Astrocyte (in vitro differentiated cells and primary cell): ENCODE results near the gene DCUN1D3. TPM values are rescaled to one million over a fixed set of nuclear protein-coding genes. Genes with fewer than 3 reads are reported as not detected.
A peak's percentile ranks its signal among the peaks of the same experiment; 100 is the strongest.
"Not testable (repeated sequence)": the region's sequence is repeated elsewhere in the genome, so short reads cannot be mapped to it uniquely, and the experiment has no call there.

Experiments used
- DNase-seq: peaks from one replicate; pipeline ENCODE4 v3.0.0-alpha.2; 2010; ENCODE audit warnings: low read depth
- FAIRE-seq: peaks from 2 replicates; lab custom pipeline; 2011; peaks lifted over from hg19 to GRCh38; lab: Jason Lieb, UNC
- H2AFZ ChIP-seq: 2 replicates; pipeline ENCODE4 v1.6.0; 2012; ENCODE audit warnings: low read depth, low read length, inconsistent platforms
- H3K27ac ChIP-seq: 2 replicates; pipeline ENCODE4 v1.5.1; 2011; ENCODE audit warnings: low read depth, low read length, inconsistent platforms
- H3K27me3 ChIP-seq: 2 replicates; pipeline ENCODE4 v1.6.0; 2011; ENCODE audit warnings: low read length, inconsistent platforms; ENCODE audit not compliant: insufficient read depth
- H3K36me3 ChIP-seq: 2 replicates; pipeline ENCODE4 v1.5.1; 2011; ENCODE audit warnings: low read length, inconsistent platforms; ENCODE audit not compliant: insufficient read depth
- H3K4me1 ChIP-seq: 2 replicates; pipeline ENCODE4 v1.5.1; 2011; ENCODE audit warnings: low read length, inconsistent platforms; ENCODE audit not compliant: insufficient read depth
- H3K4me2 ChIP-seq: 2 replicates; pipeline ENCODE4 v1.6.0; 2012; ENCODE audit warnings: low read length, inconsistent platforms
- H3K4me3 ChIP-seq: 2 replicates; pipeline ENCODE4 v1.5.1; 2011; ENCODE audit warnings: low read depth, mild to moderate bottlenecking, low read length, inconsistent platforms; ENCODE audit not compliant: insufficient read depth
- H3K79me2 ChIP-seq: 2 replicates; pipeline ENCODE4 v1.6.0; 2012; ENCODE audit warnings: mild to moderate bottlenecking, low read length, inconsistent platforms; ENCODE audit not compliant: insufficient read depth
- H3K9ac ChIP-seq: 2 replicates; pipeline ENCODE4 v1.6.0; 2012; ENCODE audit warnings: mild to moderate bottlenecking, low read length, inconsistent platforms
- H3K9me3 ChIP-seq: 2 replicates; pipeline ENCODE4 v1.5.1; 2012; ENCODE audit warnings: low read depth, mild to moderate bottlenecking, low read length, inconsistent platforms; ENCODE audit not compliant: insufficient read depth
- H4K20me1 ChIP-seq: 2 replicates; pipeline ENCODE4 v1.6.0; 2012; ENCODE audit warnings: low read length, inconsistent platforms; ENCODE audit not compliant: insufficient read depth
- H3K27ac Mint-ChIP-seq: one replicate; pipeline ENCODE4 v1.8.0; 2021; ENCODE audit warnings: mild to moderate bottlenecking, mixed read lengths; ENCODE audit not compliant: unreplicated experiment
- H3K27me3 Mint-ChIP-seq: one replicate; pipeline ENCODE4 v1.8.0; 2021; ENCODE audit warnings: low read depth, mixed read lengths; ENCODE audit not compliant: unreplicated experiment
- H3K36me3 Mint-ChIP-seq: one replicate; pipeline ENCODE4 v1.8.0; 2021; ENCODE audit warnings: low read depth, mixed read lengths; ENCODE audit not compliant: unreplicated experiment
- H3K4me1 Mint-ChIP-seq: one replicate; pipeline ENCODE4 v1.8.0; 2021; ENCODE audit warnings: low read depth, mixed read lengths; ENCODE audit not compliant: unreplicated experiment
- H3K4me3 Mint-ChIP-seq: one replicate; pipeline ENCODE4 v1.8.0; 2021; ENCODE audit warnings: mild to moderate bottlenecking, moderate library complexity, mixed read lengths; ENCODE audit not compliant: unreplicated experiment
- H3K9me3 Mint-ChIP-seq: one replicate; pipeline ENCODE4 v1.8.0; 2021; ENCODE audit warnings: mild to moderate bottlenecking, mixed read lengths; ENCODE audit not compliant: unreplicated experiment
- EZH2 ChIP-seq: IDR thresholded peaks from 2 replicates; pipeline ENCODE4 v1.6.1; 2012; ENCODE audit warnings: mild to moderate bottlenecking, low read length, inconsistent platforms; ENCODE audit not compliant: insufficient read depth
- total RNA-seq: library from RNA; stranded (reverse); gene quantifications from 2 replicates; pipeline ENCODE4 v1.2.1, GENCODE V29; 2021
- TF ChIP-seq, protein P1 (sequence below): IDR thresholded peaks from 2 replicates; pipeline ENCODE4 v1.5.1; 2011; ENCODE audit warnings: low read depth, mild to moderate bottlenecking, inconsistent platforms, low read length, moderate library complexity; ENCODE audit not compliant: insufficient read depth

The DCUN1D3 gene
- total RNA-seq, 1 donor from 2014 or later: 34.0 TPM

DNA sequence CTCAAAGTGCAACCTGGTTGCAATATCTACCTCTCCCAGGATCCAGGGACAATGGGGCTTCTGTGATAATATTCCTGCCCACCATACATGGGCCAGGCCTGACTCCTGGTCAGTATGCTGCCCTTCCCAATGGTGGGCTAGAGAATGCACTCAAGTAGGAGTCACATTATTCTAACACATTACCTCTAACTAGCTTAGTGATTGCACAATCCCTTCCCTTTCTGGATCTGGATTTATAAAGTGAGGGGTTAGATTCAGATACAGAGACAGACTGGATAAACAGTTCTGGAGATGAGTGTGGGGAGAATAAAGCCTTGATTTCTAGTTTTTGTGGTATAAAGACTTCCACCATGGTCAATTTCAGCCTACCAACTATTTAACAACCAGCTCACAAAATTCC is 33.4 kb upstream of the DCUN1D3 start:
- Histone ChIP-seq H2AFZ (no peak overlapping the region), H4K20me1 (no peaks in the 10 kb centered on the region), H3K4me1 (no peaks in the 10 kb centered on the region), H3K79me2 (no peaks in the 10 kb centered on the region), H3K9ac (no peak overlapping the region), H3K4me3 (no peak overlapping the region), H3K9me3 (no peaks in the 10 kb centered on the region), H3K27me3 (peaks cover 3% of the 10 kb centered on the region), H3K27ac (no peak overlapping the region), H3K4me2 (no peak overlapping the region), H3K36me3 (no peaks in the 10 kb centered on the region)
- Mint-ChIP-seq H3K4me1 (peaks cover 11% of the 10 kb centered on the region), H3K9me3 (no peaks in the 10 kb centered on the region), H3K27me3 (no peaks in the 10 kb centered on the region), H3K36me3 (no peaks in the 10 kb centered on the region), H3K27ac (no peak overlapping the region), H3K4me3 (no peak overlapping the region)
- FAIRE-seq (no peak), DNase-seq (no peak)
- TF ChIP-seq EZH2: no peak
- TF ChIP-seq, protein P1, sequence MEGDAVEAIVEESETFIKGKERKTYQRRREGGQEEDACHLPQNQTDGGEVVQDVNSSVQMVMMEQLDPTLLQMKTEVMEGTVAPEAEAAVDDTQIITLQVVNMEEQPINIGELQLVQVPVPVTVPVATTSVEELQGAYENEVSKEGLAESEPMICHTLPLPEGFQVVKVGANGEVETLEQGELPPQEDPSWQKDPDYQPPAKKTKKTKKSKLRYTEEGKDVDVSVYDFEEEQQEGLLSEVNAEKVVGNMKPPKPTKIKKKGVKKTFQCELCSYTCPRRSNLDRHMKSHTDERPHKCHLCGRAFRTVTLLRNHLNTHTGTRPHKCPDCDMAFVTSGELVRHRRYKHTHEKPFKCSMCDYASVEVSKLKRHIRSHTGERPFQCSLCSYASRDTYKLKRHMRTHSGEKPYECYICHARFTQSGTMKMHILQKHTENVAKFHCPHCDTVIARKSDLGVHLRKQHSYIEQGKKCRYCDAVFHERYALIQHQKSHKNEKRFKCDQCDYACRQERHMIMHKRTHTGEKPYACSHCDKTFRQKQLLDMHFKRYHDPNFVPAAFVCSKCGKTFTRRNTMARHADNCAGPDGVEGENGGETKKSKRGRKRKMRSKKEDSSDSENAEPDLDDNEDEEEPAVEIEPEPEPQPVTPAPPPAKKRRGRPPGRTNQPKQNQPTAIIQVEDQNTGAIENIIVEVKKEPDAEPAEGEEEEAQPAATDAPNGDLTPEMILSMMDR: no peak

DNA sequence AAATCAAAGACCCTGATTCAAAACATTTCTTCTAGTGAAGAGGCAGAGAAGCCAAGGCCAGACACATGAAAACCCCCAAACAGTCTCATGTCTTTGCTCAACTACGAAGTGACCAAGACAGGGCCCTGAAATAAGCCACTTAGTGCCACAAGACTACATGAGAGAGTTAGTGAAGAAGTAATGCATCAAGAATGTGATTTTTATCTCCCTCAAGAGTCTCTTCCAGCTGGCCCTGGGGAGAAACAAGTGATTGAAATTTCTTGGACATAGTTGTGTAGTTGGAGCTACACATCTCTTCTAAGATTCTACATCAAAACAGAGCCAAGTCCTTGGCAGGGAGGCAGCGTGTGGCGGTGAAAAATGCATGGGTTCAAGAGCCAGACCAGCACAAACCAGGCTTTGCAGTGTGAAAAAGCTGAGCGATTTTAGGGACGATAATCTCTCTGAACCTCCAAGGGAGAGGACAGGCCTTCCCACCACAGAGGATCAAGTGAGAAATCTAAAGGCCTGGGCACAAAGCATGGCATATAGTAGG is 31.0 kb upstream of the DCUN1D3 start:
- H3K4me1 ChIP-seq: no peaks in the 10 kb centered on the region
- H3K9ac ChIP-seq: no peak overlapping the region
- TF ChIP-seq, protein P1: no peak
- no peak for TF ChIP-seq EZH2
- Mint-ChIP-seq H3K36me3 (no peaks in the 10 kb centered on the region), H3K27me3 (no peaks in the 10 kb centered on the region), H3K4me1 (peaks cover 10% of the 10 kb centered on the region), H3K9me3 (no peaks in the 10 kb centered on the region), H3K4me3 (peak overlapping the region; percentile 28), H3K27ac (no peak overlapping the region)
- no peak overlapping the region for H2AFZ ChIP-seq
- H3K79me2 ChIP-seq: no peaks in the 10 kb centered on the region
- no peak overlapping the region for H3K4me2 ChIP-seq
- no peaks in the 10 kb centered on the region for H4K20me1 ChIP-seq
- H3K9me3 ChIP-seq: no peaks in the 10 kb centered on the region
- DNase-seq (peak; percentile 41), FAIRE-seq (no peak)
- no peaks in the 10 kb centered on the region for H3K36me3 ChIP-seq
- H3K27me3 ChIP-seq: peaks cover 3% of the 10 kb centered on the region
- H3K27ac ChIP-seq: no peak overlapping the region
- no peak overlapping the region for H3K4me3 ChIP-seq

DNA sequence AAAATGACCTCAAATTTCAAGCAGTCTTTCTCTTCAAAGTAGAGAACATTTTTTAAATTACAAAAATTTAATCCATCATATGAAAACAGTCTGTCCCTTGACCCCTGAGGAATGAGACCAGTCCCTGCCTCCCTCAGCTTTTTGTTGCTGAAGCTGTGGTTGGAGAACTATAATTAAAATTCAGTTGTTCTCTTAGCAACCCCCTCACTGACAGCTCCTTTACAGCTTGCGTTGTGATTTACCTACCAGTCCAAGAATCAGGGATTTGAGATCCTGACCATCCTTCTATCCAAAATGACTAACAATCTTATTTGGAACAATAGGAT is 30.2 kb upstream of the DCUN1D3 start:
- Histone ChIP-seq H3K79me2 (no peaks in the 10 kb centered on the region), H2AFZ (no peak overlapping the region), H3K9me3 (no peaks in the 10 kb centered on the region), H3K4me3 (no peak overlapping the region), H3K27me3 (peaks cover 3% of the 10 kb centered on the region), H3K4me1 (no peaks in the 10 kb centered on the region), H3K27ac (no peak overlapping the region), H3K4me2 (no peak overlapping the region), H3K9ac (no peak overlapping the region), H4K20me1 (no peaks in the 10 kb centered on the region), H3K36me3 (no peaks in the 10 kb centered on the region)
- Mint-ChIP-seq H3K36me3 (peaks cover 2% of the 10 kb centered on the region), H3K9me3 (no peaks in the 10 kb centered on the region), H3K27me3 (no peaks in the 10 kb centered on the region), H3K4me1 (peaks cover 10% of the 10 kb centered on the region), H3K4me3 (no peak overlapping the region), H3K27ac (no peak overlapping the region)
- DNase-seq: no peak
- TF ChIP-seq EZH2: no peak
- TF ChIP-seq, protein P1: no peak
- no peak for FAIRE-seq

DNA sequence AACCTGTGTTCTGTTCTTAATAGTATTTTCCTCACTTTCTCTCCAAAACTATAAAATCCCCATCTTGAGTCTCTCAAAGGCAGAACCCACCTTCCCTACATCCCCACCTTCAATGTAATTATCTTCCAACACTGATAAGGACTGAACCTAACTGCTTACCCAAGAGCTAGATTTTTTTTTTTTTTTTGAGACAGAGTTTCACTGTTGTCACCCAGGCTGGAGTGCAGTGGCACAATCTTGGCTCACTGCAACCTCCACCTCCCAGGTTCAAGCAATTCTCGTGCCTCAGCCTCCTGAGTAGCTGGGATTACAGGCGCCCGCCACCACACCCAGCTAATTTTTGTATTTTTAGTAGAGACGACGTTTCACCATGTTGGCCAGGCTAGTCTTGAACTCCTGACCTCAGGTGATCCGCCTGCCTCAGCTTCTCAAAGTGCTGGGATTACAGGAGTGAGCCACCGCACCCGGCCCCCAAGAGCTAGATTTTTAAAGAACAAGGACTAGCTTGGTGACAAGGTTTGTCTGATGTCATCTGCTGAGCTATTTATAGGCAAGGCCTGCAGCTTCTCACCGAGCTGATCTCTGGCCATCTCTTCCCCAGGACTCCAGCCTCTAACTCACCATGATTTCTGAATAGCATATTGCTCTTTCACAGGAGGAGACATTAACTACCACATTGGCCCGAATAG is 29.7 kb upstream of the DCUN1D3 start:
- FAIRE-seq, H2AFZ ChIP-seq, H3K4me2 ChIP-seq, H4K20me1 ChIP-seq, H3K9ac ChIP-seq, H3K9me3 Mint-ChIP-seq, H3K27me3 Mint-ChIP-seq, H3K4me3 ChIP-seq, H3K4me1 ChIP-seq, H3K36me3 ChIP-seq, H3K27ac Mint-ChIP-seq, H3K27me3 ChIP-seq, H3K79me2 ChIP-seq, H3K27ac ChIP-seq, H3K9me3 ChIP-seq, H3K4me3 Mint-ChIP-seq, H3K36me3 Mint-ChIP-seq: not testable (repeated sequence)
- peak; percentile 32 for DNase-seq
- H3K4me1 Mint-ChIP-seq: peaks cover 10% of the 10 kb centered on the region
